Left ventricle myocardium inferior (tissue), 1 donor: Measurements from ENCODE around the gene TTC39C. TPM values are rescaled to one million over a fixed set of nuclear protein-coding genes. Genes with fewer than 3 reads are reported as not detected.
"Not testable (repeated sequence)": the region's sequence is repeated elsewhere in the genome, so short reads cannot be mapped to it uniquely, and the experiment has no call there.

Experiments
- DNase-seq: peaks from one replicate; pipeline ENCODE4 v3.0.0-alpha.2; 2020
- H3K27ac ChIP-seq: fragments of 200-600 bp; replicated peaks from 2 replicates; pipeline ENCODE4 v1.8.0; 2021
- H3K27me3 ChIP-seq: fragments of 200-600 bp; 2 replicates; pipeline ENCODE4 v1.8.0; 2021; ENCODE audit warnings: low read depth
- H3K36me3 ChIP-seq: fragments of 200-600 bp; 2 replicates; pipeline ENCODE4 v1.8.0; 2021
- H3K4me1 ChIP-seq: fragments of 200-600 bp; 2 replicates; pipeline ENCODE4 v1.8.0; 2021
- H3K4me3 ChIP-seq: fragments of 200-600 bp; 2 replicates; pipeline ENCODE4 v1.8.0; 2021; ENCODE audit warnings: mild to moderate bottlenecking, moderate library complexity
- H3K9me3 ChIP-seq: fragments of 200-600 bp; replicated peaks from 2 replicates; pipeline ENCODE4 v1.8.0; 2021
- intact Hi-C: fragments of 100-400 bp; cut with micrococcal nuclease; formaldehyde crosslinking; loops from one replicate; pipeline ENCODE4 v1.11.0; 2022
- total RNA-seq: library from RNA; stranded (reverse); fragmentation: NEBNext Ultra II Directional; extraction: Animal tissue kit (Norgen Biotek cat#: 25700); gene quantifications from one replicate; pipeline ENCODE4 v1.2.1, GENCODE V29; 2021
- TF ChIP-seq, protein P1 (sequence below): fragments of 200-600 bp; IDR thresholded peaks from 2 replicates; pipeline ENCODE4 v1.8.0; 2021; ENCODE audit warnings: antibody characterized with exemption, mild to moderate bottlenecking, borderline replicate concordance
- donor health status: DM: no; HTN: yes; CAD: no; lungs with severe emphysema.

TTC39C gene
- total RNA-seq, 1 donor from 2014 or later: 4.6 TPM

DNA sequence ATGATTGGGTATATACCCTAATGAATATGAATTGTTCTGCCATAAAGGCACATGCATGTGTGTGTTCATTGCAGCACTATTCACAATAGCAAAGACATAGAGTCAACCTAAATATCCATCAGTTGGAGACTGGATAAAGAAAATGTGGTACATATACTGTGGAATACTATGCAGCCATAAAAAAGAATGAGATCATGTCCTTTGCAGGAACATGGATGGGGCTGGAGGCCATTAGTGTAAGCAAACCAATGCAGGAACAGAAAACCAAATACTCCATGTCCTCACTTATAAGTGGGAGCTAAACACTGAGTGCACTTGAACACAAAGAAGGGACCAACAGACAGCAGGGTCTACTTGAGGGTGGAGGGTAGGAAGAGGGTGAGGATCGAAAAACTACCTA is 43.2 kb downstream of the TTC39C start:
- Histone ChIP-seq H3K9me3 (no peaks in the 10 kb centered on the region), H3K4me1 (no peaks in the 10 kb centered on the region), H3K4me3 (no peak overlapping the region), H3K36me3 (no peaks in the 10 kb centered on the region), H3K27me3 (no peaks in the 10 kb centered on the region), H3K27ac (no peak overlapping the region)
- intact Hi-C loops: no loop called here
- TF ChIP-seq, protein P1, sequence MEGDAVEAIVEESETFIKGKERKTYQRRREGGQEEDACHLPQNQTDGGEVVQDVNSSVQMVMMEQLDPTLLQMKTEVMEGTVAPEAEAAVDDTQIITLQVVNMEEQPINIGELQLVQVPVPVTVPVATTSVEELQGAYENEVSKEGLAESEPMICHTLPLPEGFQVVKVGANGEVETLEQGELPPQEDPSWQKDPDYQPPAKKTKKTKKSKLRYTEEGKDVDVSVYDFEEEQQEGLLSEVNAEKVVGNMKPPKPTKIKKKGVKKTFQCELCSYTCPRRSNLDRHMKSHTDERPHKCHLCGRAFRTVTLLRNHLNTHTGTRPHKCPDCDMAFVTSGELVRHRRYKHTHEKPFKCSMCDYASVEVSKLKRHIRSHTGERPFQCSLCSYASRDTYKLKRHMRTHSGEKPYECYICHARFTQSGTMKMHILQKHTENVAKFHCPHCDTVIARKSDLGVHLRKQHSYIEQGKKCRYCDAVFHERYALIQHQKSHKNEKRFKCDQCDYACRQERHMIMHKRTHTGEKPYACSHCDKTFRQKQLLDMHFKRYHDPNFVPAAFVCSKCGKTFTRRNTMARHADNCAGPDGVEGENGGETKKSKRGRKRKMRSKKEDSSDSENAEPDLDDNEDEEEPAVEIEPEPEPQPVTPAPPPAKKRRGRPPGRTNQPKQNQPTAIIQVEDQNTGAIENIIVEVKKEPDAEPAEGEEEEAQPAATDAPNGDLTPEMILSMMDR: no peak
- DNase-seq: no peak

DNA sequence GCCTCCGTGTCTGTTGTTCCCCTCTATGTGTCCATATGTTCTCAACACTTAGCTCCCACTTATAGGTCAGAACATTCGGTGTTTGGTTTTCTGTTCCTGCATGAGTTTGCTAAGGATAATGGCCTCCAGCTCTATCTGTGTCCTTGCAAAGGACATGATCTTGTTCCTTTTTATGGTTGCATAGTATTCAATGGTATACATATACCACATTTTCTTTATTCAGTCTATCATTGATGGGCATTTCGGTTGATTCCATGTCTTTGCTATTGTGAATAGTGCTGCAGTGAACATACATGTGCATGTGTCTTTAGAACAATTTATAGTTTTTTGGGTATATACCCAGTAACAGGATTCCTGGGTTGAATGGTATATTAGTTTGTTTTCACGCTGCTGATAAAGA is 44.8 kb downstream of the TTC39C start:
- H3K27ac ChIP-seq, H3K9me3 ChIP-seq, H3K27me3 ChIP-seq, H3K36me3 ChIP-seq, DNase-seq, intact Hi-C loops, H3K4me3 ChIP-seq, H3K4me1 ChIP-seq: not testable (repeated sequence)

DNA sequence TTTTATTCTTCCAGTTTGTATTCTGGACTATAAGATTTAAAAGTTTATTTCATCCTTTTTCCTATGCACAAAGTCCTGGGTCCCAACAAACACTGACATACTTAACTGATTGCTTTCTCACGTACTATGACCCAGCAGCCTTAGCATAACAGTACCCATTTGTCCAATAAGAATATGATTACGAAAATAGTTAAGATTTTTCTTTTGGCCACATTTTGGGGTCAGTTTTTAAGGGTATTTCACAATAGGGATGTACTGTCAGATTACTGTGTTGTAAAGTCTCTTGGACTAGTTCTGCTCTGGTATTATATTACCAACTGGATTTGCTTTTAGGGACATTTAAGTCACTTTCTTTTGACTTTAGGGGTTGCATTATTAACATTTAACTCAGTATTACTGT is 46.1 kb downstream of the TTC39C start:
- Histone ChIP-seq H3K4me3 (no peak overlapping the region), H3K27ac (no peak overlapping the region), H3K36me3 (no peaks in the 10 kb centered on the region), H3K27me3 (no peaks in the 10 kb centered on the region), H3K4me1 (no peaks in the 10 kb centered on the region), H3K9me3 (no peaks in the 10 kb centered on the region)
- intact Hi-C loops: no loop called here
- no peak for DNase-seq
- TF ChIP-seq, protein P1: no peak

DNA sequence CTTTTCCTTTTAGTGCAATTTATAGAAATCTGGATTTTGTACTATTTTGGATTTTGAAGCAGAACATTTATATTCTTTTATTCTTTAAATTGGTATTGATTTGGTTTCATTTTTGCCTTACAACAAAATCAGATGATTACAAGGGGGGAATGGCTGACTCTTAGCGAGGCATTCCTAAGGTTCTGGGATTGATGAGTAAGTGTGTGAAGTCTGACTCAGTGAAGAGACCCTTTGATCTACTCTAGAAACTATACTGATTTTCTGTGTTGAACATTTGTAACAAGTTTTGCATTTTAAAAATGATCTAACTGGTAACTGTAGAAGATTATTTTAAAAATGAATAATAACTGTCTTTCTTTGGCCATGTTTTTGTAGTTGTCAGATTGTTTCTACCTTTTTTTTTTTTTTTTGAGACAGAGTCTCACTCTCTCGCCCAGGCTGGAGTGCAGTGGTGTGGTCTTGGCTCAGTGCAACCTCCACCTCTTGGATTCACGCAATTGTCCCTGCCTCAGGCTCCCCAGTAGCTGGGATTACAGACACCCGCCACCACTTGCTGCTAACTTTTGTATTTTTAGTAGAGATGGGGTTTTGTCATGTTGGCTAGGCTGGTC is 48.7 kb downstream of the TTC39C start:
- Histone ChIP-seq H3K4me1 (no peaks in the 10 kb centered on the region), H3K4me3 (no peak overlapping the region), H3K9me3 (no peaks in the 10 kb centered on the region), H3K27me3 (no peaks in the 10 kb centered on the region), H3K36me3 (peaks cover 4% of the 10 kb centered on the region), H3K27ac (no peak overlapping the region)
- DNase-seq: no peak
- intact Hi-C loops: no loop called here
- TF ChIP-seq, protein P1: no peak

DNA sequence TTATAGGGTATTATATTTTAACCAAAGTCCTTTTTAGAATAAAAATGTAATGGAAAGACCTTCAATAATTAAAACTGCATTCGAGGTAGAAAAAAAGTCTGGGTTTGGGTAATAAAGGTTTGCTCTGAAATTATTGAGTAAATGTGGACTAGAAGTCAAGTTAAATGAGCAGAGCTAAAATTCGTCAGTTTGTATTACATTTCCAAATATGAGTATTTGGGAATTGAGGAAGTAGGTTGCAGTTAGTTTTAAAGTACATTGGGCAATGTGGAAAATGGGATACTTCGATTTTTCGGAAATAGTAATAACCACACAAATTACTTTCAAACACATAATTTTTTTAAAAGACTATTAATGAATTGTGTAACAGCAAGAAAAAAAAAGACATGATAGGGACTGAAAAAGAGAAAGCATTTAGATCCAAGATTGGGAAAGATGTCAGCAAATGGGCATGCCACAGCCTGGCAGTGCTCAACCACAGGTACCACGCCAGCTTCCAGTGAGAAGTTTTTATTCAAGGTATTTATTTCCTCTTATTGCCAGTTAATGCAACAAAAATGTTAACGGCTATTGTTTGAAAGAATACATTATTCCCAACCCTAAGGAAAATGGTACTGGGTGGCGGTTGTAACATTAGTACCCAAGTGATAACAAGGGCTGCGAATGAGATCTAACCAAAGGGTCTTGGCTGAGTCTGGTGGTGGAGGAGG is 50.0 kb downstream of the TTC39C start:
- H3K36me3 ChIP-seq: peaks cover 4% of the 10 kb centered on the region
- no peaks in the 10 kb centered on the region for H3K27me3 ChIP-seq
- no peak for DNase-seq
- TF ChIP-seq, protein P1: no peak
- H3K4me3 ChIP-seq: no peak overlapping the region
- intact Hi-C loops: no loop called here
- H3K27ac ChIP-seq: no peak overlapping the region
- no peaks in the 10 kb centered on the region for H3K4me1 ChIP-seq
- H3K9me3 ChIP-seq: no peaks in the 10 kb centered on the region

DNA sequence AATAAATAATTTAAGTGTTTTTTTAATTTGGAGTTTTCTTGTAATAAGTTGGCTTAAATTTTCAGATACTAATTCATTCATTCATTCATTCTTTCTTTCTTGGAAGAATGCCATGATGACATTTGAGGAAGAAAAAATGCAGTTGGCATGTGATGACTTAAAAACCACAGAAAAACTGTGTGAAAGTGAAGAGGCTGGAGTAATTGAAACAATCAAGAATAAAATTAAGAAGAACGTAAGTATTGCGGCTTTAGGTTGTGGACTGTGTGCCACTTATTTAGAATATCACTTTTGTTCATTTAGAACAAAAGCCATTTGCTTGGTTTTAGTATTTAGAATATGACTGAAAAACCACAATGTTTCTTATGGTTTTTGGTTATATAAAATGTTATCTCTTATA is 51.4 kb downstream of the TTC39C start:
- TF ChIP-seq, protein P1: no peak
- Histone ChIP-seq H3K27me3 (no peaks in the 10 kb centered on the region), H3K36me3 (peaks cover 4% of the 10 kb centered on the region), H3K4me3 (no peak overlapping the region), H3K4me1 (no peaks in the 10 kb centered on the region), H3K9me3 (no peaks in the 10 kb centered on the region), H3K27ac (no peak overlapping the region)
- intact Hi-C loops: no loop called here
- DNase-seq: no peak
